GM19193 (cell line): Measurements from ENCODE around the gene STIMATE.

Source experiments
- POLR2A ChIP-seq: IDR thresholded peaks from 4 replicates; pipeline ENCODE4 v1.6.1; 2011; ENCODE audit not compliant: insufficient read depth, insufficient read length; ENCODE audit errors: extremely low read depth

STIMATE gene

GRCh38 chr3:52857133-52857532 is 40.2 kb downstream of the STIMATE start:
- TF ChIP-seq POLR2A = no peak

- TF ChIP-seq POLR2A = no peak
Measured at GRCh38 chr3:52856666-52857065, 40.7 kb downstream of the STIMATE start.

GRCh38 chr3:52854013-52854412 is 43.3 kb downstream of the STIMATE start:
- no peak for TF ChIP-seq POLR2A

- TF ChIP-seq POLR2A = no peak
Measured at GRCh38 chr3:52852419-52852818, 44.9 kb downstream of the STIMATE start.

- TF ChIP-seq POLR2A = no peak
Measured at GRCh38 chr3:52851348-52851747, 46.0 kb downstream of the STIMATE start.

- no peak for TF ChIP-seq POLR2A
Measured at GRCh38 chr3:52849656-52850055, 47.7 kb downstream of the STIMATE start.

- TF ChIP-seq POLR2A = no peak
Measured at GRCh38 chr3:52848617-52849016, 48.7 kb downstream of the STIMATE start.

- TF ChIP-seq POLR2A = no peak
Measured at GRCh38 chr3:52847726-52848125, 49.6 kb downstream of the STIMATE start.

GRCh38 chr3:52847241-52847640 is 50.1 kb downstream of the STIMATE start:
- no peak for TF ChIP-seq POLR2A

GRCh38 chr3:52846432-52846965 is 50.8 kb downstream of the STIMATE start:
- TF ChIP-seq POLR2A = no peak

GRCh38 chr3:52845691-52846431 is 51.5 kb downstream of the STIMATE start:
- no peak for TF ChIP-seq POLR2A

- TF ChIP-seq POLR2A = no peak
Measured at GRCh38 chr3:52845157-52845556, 52.2 kb downstream of the STIMATE start.

GRCh38 chr3:52844290-52844975 is 52.9 kb downstream of the STIMATE start:
- TF ChIP-seq POLR2A = no peak

GRCh38 chr3:52843881-52844280 is 53.5 kb downstream of the STIMATE start:
- TF ChIP-seq POLR2A = no peak

GRCh38 chr3:52843108-52843865 is 54.1 kb downstream of the STIMATE start:
- no peak for TF ChIP-seq POLR2A
